Ishikawa (cell line): ENCODE measurements around the gene CIBAR2.

Source experiments
- CEBPB ChIP-seq: IDR thresholded peaks from 2 replicates; pipeline ENCODE4 v1.6.1; 2012
- CREB1 ChIP-seq: IDR thresholded peaks from 2 replicates; pipeline ENCODE4 v1.6.1; 2012; ENCODE audit warnings: low read depth
- EGR1 ChIP-seq: IDR thresholded peaks from 2 replicates; pipeline ENCODE4 v1.6.1; 2012
- EP300 ChIP-seq: IDR thresholded peaks from 2 replicates; pipeline ENCODE4 v1.6.1; 2012; ENCODE audit warnings: borderline replicate concordance
- FOXM1 ChIP-seq: IDR thresholded peaks from 2 replicates; pipeline ENCODE4 v1.6.1; 2012; ENCODE audit warnings: low read depth, borderline replicate concordance
- MAX ChIP-seq: IDR thresholded peaks from 2 replicates; pipeline ENCODE4 v1.6.1; 2012
- NFIC ChIP-seq: IDR thresholded peaks from 2 replicates; pipeline ENCODE4 v1.6.1; 2012
- RAD21 ChIP-seq: IDR thresholded peaks from 2 replicates; pipeline ENCODE4 v1.6.1; 2012; ENCODE audit warnings: low read depth
- REST ChIP-seq: IDR thresholded peaks from 2 replicates; pipeline ENCODE4 v1.6.1; 2012; ENCODE audit warnings: low read depth, mild to moderate bottlenecking
- TAF1 ChIP-seq: IDR thresholded peaks from 2 replicates; pipeline ENCODE4 v1.6.1; 2012; ENCODE audit warnings: low read depth, mild to moderate bottlenecking
- TCF12 ChIP-seq: IDR thresholded peaks from 2 replicates; pipeline ENCODE4 v1.6.1; 2012; ENCODE audit warnings: low read depth
- TEAD4 ChIP-seq: IDR thresholded peaks from 2 replicates; pipeline ENCODE4 v1.6.1; 2012
- USF1 ChIP-seq: IDR thresholded peaks from 2 replicates; pipeline ENCODE4 v1.6.1; 2012
- YY1 ChIP-seq: IDR thresholded peaks from 2 replicates; pipeline ENCODE4 v1.6.1; 2012; ENCODE audit warnings: low read depth
- ZBTB7A ChIP-seq: IDR thresholded peaks from 2 replicates; pipeline ENCODE4 v1.6.1; 2012; ENCODE audit warnings: low read depth

The CIBAR2 gene

GRCh38 chr16:85101956-85102630, 10.2 kb downstream of the CIBAR2 start:
- no peak for TF ChIP-seq TCF12
- no peak for TF ChIP-seq REST
- TF ChIP-seq FOXM1, result no peak
- no peak for TF ChIP-seq RAD21
- no peak for TF ChIP-seq MAX
- TF ChIP-seq ZBTB7A, result no peak
- no peak for TF ChIP-seq NFIC
- no peak for TF ChIP-seq EP300
- no peak for TF ChIP-seq CEBPB
- TF ChIP-seq EGR1, result no peak
- no peak for TF ChIP-seq TAF1
- no peak for TF ChIP-seq TEAD4
- no peak for TF ChIP-seq CREB1
- no peak for TF ChIP-seq USF1
- TF ChIP-seq YY1, result no peak

- no peak for TF ChIP-seq CEBPB
- TF ChIP-seq NFIC, result no peak
These were observed 12.0 kb downstream of the CIBAR2 start for GRCh38 chr16:85100265-85100664.

- peak; percentile 92 for TF ChIP-seq CEBPB
- no peak for TF ChIP-seq USF1
These were observed 13.7 kb downstream of the CIBAR2 start for GRCh38 chr16:85098565-85098964.

- TF ChIP-seq CREB1 (no peak), FOXM1 (no peak), USF1 (no peak), CEBPB (no peak), EGR1 (no peak), TCF12 (no peak), REST (no peak), YY1 (no peak), ZBTB7A (no peak), TAF1 (no peak), NFIC (no peak), EP300 (no peak), RAD21 (no peak), TEAD4 (no peak), MAX (no peak)
These were observed 15.4 kb downstream of the CIBAR2 start for GRCh38 chr16:85096921-85097320.

- no peak for TF ChIP-seq EGR1
- no peak for TF ChIP-seq TEAD4
- no peak for TF ChIP-seq MAX
- TF ChIP-seq TAF1, result no peak
- TF ChIP-seq REST, result no peak
- no peak for TF ChIP-seq CREB1
- TF ChIP-seq CEBPB, result no peak
- no peak for TF ChIP-seq EP300
- TF ChIP-seq NFIC, result no peak
- TF ChIP-seq FOXM1, result no peak
These were observed 17.5 kb downstream of the CIBAR2 start for GRCh38 chr16:85094812-85095211.
